GM11168 (cell line): ENCODE data around the gene SP1.
"Not testable (repeated sequence)": the region's sequence is repeated elsewhere in the genome, so short reads cannot be mapped to it uniquely, and the experiment has no call there.

Experiments
- in situ Hi-C: fragments of 300-500 bp; cut with MboI; formaldehyde crosslinking; loops from one replicate; pipeline ENCODE4 v1.12.0; 2022; ENCODE audit warnings: low sequenced_read_pairs; ENCODE audit not compliant: unreplicated experiment

SP1 gene

DNA sequence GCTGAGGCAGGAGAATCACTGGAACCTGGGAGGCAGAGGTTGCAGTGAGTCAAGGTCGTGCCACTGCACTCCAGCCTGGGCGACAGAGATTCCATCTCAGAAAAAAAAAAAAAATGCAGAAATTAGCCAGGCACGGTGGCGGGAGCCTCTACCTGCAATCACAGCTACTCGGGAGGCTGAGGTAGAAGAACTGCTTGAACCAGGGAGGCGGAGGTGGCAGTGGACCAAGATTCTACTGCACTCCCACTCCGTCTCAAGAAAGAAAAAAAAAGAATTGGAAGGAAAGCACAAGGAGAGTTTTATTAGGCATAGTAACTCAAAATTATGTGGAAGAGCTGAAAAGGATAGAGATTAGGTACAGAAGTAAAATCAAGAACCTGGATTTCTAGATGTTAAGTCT, 22.9 kb downstream of the SP1 start:
- in situ Hi-C loops = no loop called here

GRCh38 chr12:53410951-53411350, 31.0 kb downstream of the SP1 start:
- in situ Hi-C loops = no loop called here

GRCh38 chr12:53413485-53414204, 33.7 kb downstream of the SP1 start:
- in situ Hi-C loops = no loop called here

DNA sequence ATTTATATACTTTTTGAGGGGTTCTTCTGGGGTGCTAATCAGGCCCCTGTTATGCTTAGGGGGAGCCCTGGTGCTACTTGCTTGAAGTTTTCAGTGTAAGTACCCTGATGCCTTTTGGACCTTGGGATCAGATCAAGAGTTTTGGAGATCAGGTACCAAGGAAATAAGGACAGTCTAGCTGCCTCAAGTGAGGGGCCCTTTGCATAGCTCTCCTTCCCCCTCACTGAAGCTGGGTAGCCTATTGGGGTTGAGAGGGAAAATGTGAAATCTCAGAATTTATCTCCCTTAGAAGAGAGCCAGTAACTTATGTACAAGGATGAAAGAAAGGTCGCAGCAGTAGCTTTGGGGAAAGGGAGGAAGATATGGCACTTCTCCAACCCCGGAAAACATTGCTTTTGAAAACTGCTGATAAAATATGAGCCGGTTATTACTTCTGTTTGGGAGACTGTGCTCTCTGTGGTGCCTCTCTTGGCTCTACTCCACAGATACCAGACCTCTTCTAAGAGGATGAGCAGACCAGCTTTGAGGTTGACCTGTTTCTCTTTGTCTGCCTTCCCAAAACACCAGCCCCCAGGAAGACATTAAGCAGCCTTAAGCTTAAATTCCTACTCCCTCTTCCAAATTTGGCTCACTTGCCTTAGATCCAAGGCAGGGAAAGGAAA, 34.9 kb downstream of the SP1 start:
- in situ Hi-C loops = loop anchor here (5.0 kb wide), 1 partner anchor 63 kb away; no protein-coding TSS in a partner anchor

DNA sequence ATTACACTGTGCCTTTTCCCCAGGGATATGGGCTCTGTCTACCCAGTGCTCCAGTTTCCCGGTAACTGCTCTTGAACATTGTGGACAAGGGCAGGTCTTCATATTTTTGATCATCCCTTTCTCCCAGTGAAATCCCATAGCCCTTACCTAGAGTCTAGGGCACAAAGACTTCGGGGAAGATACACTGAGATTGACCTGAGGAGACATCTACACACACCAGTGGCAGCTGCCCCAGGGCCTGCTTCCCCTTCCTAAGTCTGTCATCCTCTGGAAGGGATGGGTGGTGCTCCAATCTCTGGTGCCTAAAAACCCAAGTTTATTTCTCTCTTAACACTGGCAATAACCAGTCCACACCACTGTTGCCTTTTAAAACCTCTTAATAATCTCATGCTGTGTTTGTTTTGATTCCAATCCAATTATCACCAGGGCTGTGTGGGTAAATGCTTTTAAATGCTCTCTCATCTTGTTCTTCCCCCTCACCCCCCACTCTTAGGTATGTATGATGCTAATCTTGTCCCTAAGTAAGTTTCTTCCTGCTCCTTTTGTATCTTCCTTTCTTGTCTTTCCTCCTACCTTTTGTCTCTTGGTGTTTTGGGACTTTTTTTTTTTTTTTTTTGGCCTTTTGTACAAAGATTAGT, 35.9 kb downstream of the SP1 start:
- in situ Hi-C loops = loop anchor here (5.0 kb wide), 1 partner anchor 64 kb away; no protein-coding TSS in a partner anchor

DNA sequence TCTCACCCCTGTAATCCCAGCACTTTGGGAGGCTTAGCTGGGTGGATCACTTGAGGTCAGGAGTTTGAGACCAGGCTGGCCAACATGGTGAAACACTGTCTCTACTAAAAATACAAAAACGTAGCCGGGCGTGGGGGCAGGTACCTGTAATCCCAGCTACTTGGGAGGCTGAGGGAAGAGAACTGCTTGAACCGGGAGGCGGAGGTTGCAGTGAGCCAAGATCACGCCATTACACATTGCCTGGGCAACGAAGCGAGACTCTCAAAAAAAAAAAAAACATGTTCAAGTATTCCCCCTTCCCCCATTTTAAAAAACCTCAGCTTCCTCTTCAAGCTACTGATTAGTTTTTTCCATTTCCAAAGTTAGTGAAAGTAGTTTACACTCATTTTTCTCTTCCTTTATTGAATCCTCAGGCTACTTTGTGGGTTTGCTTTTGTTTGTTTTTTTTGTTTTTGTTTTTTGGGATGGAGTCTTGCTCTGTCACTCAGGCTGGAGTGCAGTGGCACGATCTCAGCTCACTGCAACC, 37.4 kb downstream of the SP1 start:
- in situ Hi-C loops = loop anchor here (5.0 kb wide), 1 partner anchor 65 kb away; no protein-coding TSS in a partner anchor

GRCh38 chr12:53418221-53418620, 38.2 kb downstream of the SP1 start:
- in situ Hi-C loops = loop anchor here (5.0 kb wide), 1 partner anchor 66 kb away; no protein-coding TSS in a partner anchor

GRCh38 chr12:53419756-53420155, 39.8 kb downstream of the SP1 start:
- in situ Hi-C loops = loop anchor here (5.0 kb wide), 1 partner anchor 67 kb away; no protein-coding TSS in a partner anchor

DNA sequence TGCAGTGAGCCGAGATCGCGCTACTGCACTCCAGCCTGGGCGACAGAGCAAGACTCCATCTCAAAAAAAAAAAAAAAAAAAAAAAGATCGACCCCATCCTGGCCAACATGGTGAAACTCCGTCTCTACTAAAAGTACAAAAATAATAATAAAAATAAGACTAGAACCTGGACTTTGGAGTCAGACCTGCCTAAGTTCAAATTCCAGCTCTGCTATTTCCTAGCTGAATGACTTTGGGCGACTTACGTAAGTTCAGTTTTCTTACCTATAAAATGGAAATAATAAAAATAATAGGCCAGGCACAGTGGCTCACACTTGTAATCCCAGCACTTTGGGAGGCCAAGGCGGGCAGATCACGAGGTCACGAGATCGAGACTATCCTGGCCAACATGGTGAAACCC, 42.3 kb downstream of the SP1 start:
- in situ Hi-C loops = not testable (repeated sequence)

DNA sequence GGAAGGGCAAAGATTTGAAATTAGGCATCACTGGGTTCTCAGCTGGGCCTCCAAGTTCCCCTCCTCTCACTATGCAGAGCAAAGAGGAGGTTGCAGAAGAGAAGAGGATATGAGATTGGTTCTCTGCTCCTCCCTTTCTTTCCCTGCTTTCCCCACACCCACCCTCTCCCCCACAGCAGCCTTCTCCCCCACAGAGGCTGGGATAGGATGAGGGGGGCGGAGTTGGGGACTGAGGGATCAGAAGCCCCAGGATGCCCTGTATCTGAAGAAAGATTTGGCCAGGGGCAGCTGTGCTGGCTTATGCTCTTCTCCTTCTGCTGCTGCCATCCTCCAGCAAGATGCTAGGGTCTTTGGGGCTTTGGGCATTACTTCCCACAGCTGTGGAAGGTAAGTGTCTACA, 43.6 kb downstream of the SP1 start, which contains the start of gene AMHR2:
Gene AMHR2 (plus strand): TSS at position 259 of the 400 bp plus-strand sequence. CDS start 80 bp downstream, at position 339.
- in situ Hi-C loops = no loop called here

GRCh38 chr12:53424626-53425514, 44.9 kb downstream of the SP1 start:
- in situ Hi-C loops = no loop called here

DNA sequence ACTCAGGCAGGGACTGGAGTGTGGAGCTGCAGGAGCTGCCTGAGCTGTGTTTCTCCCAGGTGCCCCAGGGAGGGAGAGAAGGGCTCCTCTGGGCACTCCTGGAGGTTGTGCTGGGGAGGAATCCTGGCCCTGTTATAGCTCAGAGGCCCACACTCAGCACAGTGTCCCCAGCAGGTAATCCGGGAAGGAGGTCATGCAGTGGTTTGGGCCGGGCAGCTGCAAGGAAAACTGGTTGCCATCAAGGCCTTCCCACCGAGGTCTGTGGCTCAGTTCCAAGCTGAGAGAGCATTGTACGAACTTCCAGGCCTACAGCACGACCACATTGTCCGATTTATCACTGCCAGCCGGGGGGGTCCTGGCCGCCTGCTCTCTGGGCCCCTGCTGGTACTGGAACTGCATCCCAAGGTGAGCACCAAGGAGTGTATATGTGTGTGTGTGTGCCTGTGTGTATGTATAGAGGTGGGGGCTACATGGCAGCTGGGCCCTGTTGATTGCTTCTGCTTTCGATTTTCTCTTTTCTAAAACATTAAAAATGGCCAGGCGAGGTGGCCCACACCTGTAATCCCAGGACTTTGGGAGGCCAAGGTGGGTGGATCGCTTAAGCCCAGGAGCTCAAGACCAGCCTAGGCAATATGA, 45.7 kb downstream of the SP1 start:
- in situ Hi-C loops = no loop called here

DNA sequence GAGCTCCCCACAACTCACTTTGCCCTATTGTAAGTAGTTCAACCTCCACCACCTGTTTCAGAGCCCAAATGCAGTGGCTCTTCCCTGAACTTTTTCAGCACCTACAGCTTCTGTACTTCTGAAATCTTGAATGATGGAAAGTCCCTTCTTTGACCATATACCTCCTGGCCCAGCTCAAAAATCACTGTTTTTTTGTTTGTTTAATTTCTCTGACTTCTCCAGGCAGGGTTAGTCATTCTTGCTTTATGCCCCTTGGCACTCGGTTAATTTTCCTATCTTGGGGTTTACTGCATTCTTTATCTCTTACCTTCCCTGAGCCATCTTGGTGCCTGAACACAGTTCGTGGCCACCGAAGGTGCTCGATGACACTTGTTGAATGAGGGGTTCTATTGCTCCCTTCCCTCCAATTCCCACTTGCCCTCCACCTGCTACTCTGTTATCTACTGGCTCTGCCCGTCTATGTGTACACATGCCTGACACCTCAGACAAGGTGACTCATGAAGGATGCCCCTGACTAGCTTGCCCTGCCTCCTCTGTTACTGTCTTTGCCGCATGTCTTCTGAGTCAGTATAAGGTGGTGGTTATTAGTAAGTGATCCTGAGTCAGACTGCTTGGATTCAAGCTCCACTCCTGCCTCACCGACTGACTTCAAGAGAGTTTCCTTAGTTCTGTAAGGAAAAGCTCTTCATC, 48.1 kb downstream of the SP1 start:
- in situ Hi-C loops = no loop called here

DNA sequence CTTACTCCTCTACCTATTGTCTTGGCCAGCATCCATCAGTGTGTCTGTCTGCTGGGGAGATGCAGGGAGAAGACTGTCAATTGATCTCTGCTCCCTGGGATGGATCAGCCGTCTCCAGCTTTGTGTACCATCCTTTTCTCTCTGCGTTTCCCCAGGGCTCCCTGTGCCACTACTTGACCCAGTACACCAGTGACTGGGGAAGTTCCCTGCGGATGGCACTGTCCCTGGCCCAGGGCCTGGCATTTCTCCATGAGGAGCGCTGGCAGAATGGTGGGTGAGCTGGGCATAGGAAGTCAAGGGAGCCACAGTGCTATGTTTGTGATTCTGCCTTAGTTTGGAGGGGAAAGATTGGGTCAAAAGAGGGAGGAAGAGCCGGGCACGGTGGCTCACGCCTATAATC, 48.8 kb downstream of the SP1 start:
- in situ Hi-C loops = no loop called here

DNA sequence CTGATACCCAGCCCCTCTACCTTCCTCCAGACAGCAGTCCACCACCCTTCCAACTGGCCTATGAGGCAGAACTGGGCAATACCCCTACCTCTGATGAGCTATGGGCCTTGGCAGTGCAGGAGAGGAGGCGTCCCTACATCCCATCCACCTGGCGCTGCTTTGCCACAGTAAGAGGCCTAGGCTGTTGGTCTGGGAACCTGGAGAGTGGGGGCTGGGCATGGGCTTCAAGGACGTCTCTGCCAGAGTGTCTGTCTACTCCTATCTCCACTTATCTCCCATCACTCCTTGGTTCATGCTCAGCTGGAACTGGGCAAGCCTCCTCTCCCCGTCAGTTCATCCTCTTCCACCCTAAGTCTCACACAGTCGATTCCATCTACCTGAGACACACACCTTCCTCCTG, 50.1 kb downstream of the SP1 start:
- in situ Hi-C loops = no loop called here

GRCh38 chr12:53431187-53431586, 51.2 kb downstream of the SP1 start:
- in situ Hi-C loops = no loop called here

GRCh38 chr12:53435326-53435725, 55.4 kb downstream of the SP1 start:
- in situ Hi-C loops = not testable (repeated sequence)

DNA sequence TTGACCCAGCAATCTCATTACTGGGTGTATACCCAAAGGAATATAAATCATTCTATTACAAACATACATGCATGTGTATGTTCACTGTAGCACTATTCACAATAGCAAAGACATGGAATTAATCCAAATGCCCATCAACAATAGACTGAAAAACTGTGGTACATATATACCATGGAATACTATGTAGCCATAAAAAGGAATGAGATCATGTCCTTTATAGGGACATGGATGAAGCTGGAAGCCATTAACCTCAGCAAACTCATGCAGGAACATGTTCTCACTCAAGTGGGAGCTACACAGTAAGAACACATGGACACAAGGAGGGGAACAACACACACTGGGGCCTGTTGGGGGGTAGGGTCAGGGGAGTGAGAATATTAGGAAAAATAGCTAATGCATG, 59.6 kb downstream of the SP1 start:
- in situ Hi-C loops = not testable (repeated sequence)
